ENCODE data around the gene MLLT10.
"Not testable (repeated sequence)": the region's sequence is repeated elsewhere in the genome, so short reads cannot be mapped to it uniquely, and the experiment has no call there.

MLLT10 gene

DNA sequence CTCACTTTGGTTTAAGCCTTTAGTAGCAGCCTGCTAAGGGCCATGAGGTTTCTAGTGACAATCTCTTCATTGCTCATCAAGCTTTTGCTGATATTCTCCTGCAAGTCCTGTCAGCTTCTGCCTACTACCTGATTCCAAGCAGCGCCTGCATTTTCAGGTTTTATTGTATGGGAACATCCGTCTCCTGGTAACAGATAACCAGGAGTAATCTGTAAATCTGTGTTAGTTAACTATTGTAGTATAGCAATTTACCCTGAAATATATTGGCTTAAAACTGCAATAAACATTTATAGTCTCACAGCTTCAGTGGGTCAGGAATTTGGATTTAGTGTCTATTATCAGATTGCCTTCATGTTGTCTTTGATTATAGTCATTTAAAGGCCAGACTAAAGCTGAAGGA, 94.0 kb downstream of the MLLT10 start:
- peaks cover 5 to 23% of the 10 kb centered on the region in 2 donors for H3K36me3 ChIP-seq (ENCODE audit: control insufficient read depth in 1 of 2, insufficient read depth in 2 of 2, low read length in 2 of 2)
- no peaks in the 10 kb centered on the region for H3K4me1 ChIP-seq (ENCODE audit: control insufficient read depth in 1 of 2, insufficient read depth in 2 of 2, low read length in 2 of 2)
- H3K9ac ChIP-seq (ENCODE audit: low read depth in 1 of 2, low read length in 2 of 2) = no peak overlapping the region
- no peaks in the 10 kb centered on the region for H3K27me3 ChIP-seq (ENCODE audit: control insufficient read depth in 1 of 2, insufficient read depth in 2 of 2, low read length in 2 of 2)
- no peak overlapping the region for H3K4me3 ChIP-seq (ENCODE audit: low read depth in 1 of 2, low read length in 2 of 2)
- no peak overlapping the region for H3K27ac ChIP-seq (ENCODE audit: low read depth, low read length)
- H3K9me3 ChIP-seq (ENCODE audit: control insufficient read depth in 1 of 2, low read length in 2 of 2) = no peaks in the 10 kb centered on the region

DNA sequence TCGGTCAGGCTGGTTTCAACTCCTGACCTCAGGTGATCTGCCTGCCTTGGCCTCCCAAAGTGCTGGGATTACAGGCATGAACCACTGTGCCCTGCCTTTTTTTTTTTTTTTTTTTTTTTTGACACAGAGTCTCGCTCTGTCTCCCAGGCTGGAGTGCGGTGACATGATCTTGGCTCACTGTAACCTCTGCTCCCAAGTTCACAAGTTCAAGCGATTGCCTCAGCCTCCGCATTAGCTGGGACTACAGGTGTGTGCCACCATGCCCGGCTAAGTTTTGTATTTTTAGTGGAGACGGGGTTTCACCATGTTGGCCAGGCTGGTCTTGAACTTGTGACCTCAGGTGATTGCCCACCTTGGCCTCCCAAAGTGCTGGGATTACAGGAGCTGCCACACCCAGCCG, 94.6 kb downstream of the MLLT10 start:
- H3K27me3 ChIP-seq (ENCODE audit: control insufficient read depth in 1 of 2, insufficient read depth in 2 of 2, low read length in 2 of 2); H3K4me3 ChIP-seq (ENCODE audit: low read depth in 1 of 2, low read length in 2 of 2); H3K9ac ChIP-seq (ENCODE audit: low read depth in 1 of 2, low read length in 2 of 2); H3K4me1 ChIP-seq (ENCODE audit: control insufficient read depth in 1 of 2, insufficient read depth in 2 of 2, low read length in 2 of 2); H3K27ac ChIP-seq (ENCODE audit: low read depth, low read length); H3K9me3 ChIP-seq (ENCODE audit: control insufficient read depth in 1 of 2, low read length in 2 of 2): not testable (repeated sequence)
- H3K36me3 ChIP-seq (ENCODE audit: control insufficient read depth in 1 of 2, insufficient read depth in 2 of 2, low read length in 2 of 2) = peaks cover 5 to 23% of the 10 kb centered on the region in 2 donors

DNA sequence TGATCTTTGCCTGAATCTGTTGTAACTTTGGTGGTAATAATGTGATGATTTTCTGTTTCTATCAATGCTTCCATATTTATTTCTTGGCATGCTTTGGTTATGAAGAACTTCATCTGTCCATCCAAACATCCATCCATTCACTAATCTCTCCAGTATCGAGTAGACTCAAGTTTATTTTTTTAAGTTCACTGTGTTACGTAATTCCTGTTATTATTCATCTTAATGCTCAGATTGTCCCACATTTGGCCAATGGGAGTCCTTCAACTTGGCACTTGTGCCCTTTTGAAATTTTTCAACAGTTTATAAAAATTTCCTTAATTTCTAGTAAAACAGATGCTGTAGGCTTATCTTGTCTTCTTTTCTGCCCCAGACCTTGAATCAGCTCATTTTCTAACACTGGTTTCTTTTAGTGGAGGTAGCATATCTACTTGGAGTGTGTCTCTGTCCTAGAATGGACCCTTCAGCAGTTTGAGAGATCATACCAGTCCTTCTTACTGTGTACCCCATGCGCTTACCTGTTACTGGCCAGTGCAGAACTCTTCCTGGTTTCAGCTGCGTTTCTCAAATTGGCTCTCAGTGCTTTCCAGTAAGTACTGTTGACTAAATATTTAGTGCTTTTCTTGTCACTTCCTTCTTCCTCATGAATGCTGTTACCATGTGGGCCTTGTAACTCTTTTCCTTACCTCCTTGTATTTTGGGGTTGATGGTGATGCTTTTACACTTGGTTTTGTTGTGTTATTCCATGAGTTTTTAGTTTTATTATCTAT, 100.8 kb downstream of the MLLT10 start:
- Histone ChIP-seq H3K36me3 (ENCODE audit: control insufficient read depth in 1 of 2, insufficient read depth in 2 of 2, low read length in 2 of 2) (peaks cover 11 to 12% of the 10 kb centered on the region in 2 donors), H3K4me3 (ENCODE audit: low read depth in 1 of 2, low read length in 2 of 2) (no peak overlapping the region), H3K27me3 (ENCODE audit: control insufficient read depth in 1 of 2, insufficient read depth in 2 of 2, low read length in 2 of 2) (no peaks in the 10 kb centered on the region), H3K9ac (ENCODE audit: low read depth in 1 of 2, low read length in 2 of 2) (no peak overlapping the region), H3K4me1 (ENCODE audit: control insufficient read depth in 1 of 2, insufficient read depth in 2 of 2, low read length in 2 of 2) (no peaks in the 10 kb centered on the region), H3K9me3 (ENCODE audit: control insufficient read depth in 1 of 2, low read length in 2 of 2) (no peaks in the 10 kb centered on the region), H3K27ac (ENCODE audit: low read depth, low read length) (no peak overlapping the region)

GRCh38 chr10:21637795-21638194, 103.8 kb downstream of the MLLT10 start:
- H3K4me3 ChIP-seq (ENCODE audit: low read depth in 1 of 2, low read length in 2 of 2) = no peak overlapping the region
- no peaks in the 10 kb centered on the region for H3K27me3 ChIP-seq (ENCODE audit: control insufficient read depth in 1 of 2, insufficient read depth in 2 of 2, low read length in 2 of 2)
- no peak overlapping the region for H3K9ac ChIP-seq (ENCODE audit: low read depth in 1 of 2, low read length in 2 of 2)
- no peaks in the 10 kb centered on the region for H3K9me3 ChIP-seq (ENCODE audit: control insufficient read depth in 1 of 2, low read length in 2 of 2)
- no peaks in the 10 kb centered on the region for H3K4me1 ChIP-seq (ENCODE audit: control insufficient read depth in 1 of 2, insufficient read depth in 2 of 2, low read length in 2 of 2)
- peaks cover 6 to 9% of the 10 kb centered on the region in 2 donors for H3K36me3 ChIP-seq (ENCODE audit: control insufficient read depth in 1 of 2, insufficient read depth in 2 of 2, low read length in 2 of 2)
- H3K27ac ChIP-seq (ENCODE audit: low read depth, low read length) = no peak overlapping the region

- Histone ChIP-seq H3K27me3 (ENCODE audit: control insufficient read depth in 1 of 2, insufficient read depth in 2 of 2, low read length in 2 of 2) (no peaks in the 10 kb centered on the region), H3K27ac (ENCODE audit: low read depth, low read length) (no peak overlapping the region), H3K9ac (ENCODE audit: low read depth in 1 of 2, low read length in 2 of 2) (no peak overlapping the region), H3K9me3 (ENCODE audit: control insufficient read depth in 1 of 2, low read length in 2 of 2) (no peaks in the 10 kb centered on the region), H3K36me3 (ENCODE audit: control insufficient read depth in 1 of 2, insufficient read depth in 2 of 2, low read length in 2 of 2) (peaks cover 6 to 9% of the 10 kb centered on the region in 2 donors), H3K4me1 (ENCODE audit: control insufficient read depth in 1 of 2, insufficient read depth in 2 of 2, low read length in 2 of 2) (no peaks in the 10 kb centered on the region), H3K4me3 (ENCODE audit: low read depth in 1 of 2, low read length in 2 of 2) (no peak overlapping the region)
Observed at GRCh38 chr10:21638681-21639080, 104.6 kb downstream of the MLLT10 start.

GRCh38 chr10:21648040-21648439, 114.0 kb downstream of the MLLT10 start:
- no peaks in the 10 kb centered on the region for H3K9me3 ChIP-seq (ENCODE audit: control insufficient read depth in 1 of 2, low read length in 2 of 2)
- H3K4me1 ChIP-seq (ENCODE audit: control insufficient read depth in 1 of 2, insufficient read depth in 2 of 2, low read length in 2 of 2) = no peaks in the 10 kb centered on the region
- H3K27ac ChIP-seq (ENCODE audit: low read depth, low read length) = no peak overlapping the region
- no peaks in the 10 kb centered on the region for H3K27me3 ChIP-seq (ENCODE audit: control insufficient read depth in 1 of 2, insufficient read depth in 2 of 2, low read length in 2 of 2)
- H3K4me3 ChIP-seq (ENCODE audit: low read depth in 1 of 2, low read length in 2 of 2) = no peak overlapping the region
- no peak overlapping the region for H3K9ac ChIP-seq (ENCODE audit: low read depth in 1 of 2, low read length in 2 of 2)
- peaks cover 0 to 11% of the 10 kb centered on the region in 2 donors for H3K36me3 ChIP-seq (ENCODE audit: control insufficient read depth in 1 of 2, insufficient read depth in 2 of 2, low read length in 2 of 2)

- H3K9me3 ChIP-seq (ENCODE audit: control insufficient read depth in 1 of 2, low read length in 2 of 2) = no peaks in the 10 kb centered on the region
- peaks cover 0 to 15% of the 10 kb centered on the region in 2 donors for H3K36me3 ChIP-seq (ENCODE audit: control insufficient read depth in 1 of 2, insufficient read depth in 2 of 2, low read length in 2 of 2)
- H3K4me1 ChIP-seq (ENCODE audit: control insufficient read depth in 1 of 2, insufficient read depth in 2 of 2, low read length in 2 of 2) = no peaks in the 10 kb centered on the region
- no peak overlapping the region for H3K9ac ChIP-seq (ENCODE audit: low read depth in 1 of 2, low read length in 2 of 2)
- no peak overlapping the region for H3K4me3 ChIP-seq (ENCODE audit: low read depth in 1 of 2, low read length in 2 of 2)
- no peaks in the 10 kb centered on the region for H3K27me3 ChIP-seq (ENCODE audit: control insufficient read depth in 1 of 2, insufficient read depth in 2 of 2, low read length in 2 of 2)
- no peak overlapping the region for H3K27ac ChIP-seq (ENCODE audit: low read depth, low read length)
Observed at GRCh38 chr10:21649454-21649872, 115.4 kb downstream of the MLLT10 start.

GRCh38 chr10:21650353-21650752, 116.3 kb downstream of the MLLT10 start:
- no peak overlapping the region for H3K9ac ChIP-seq (ENCODE audit: low read depth in 1 of 2, low read length in 2 of 2)

GRCh38 chr10:21655236-21655635, 121.2 kb downstream of the MLLT10 start:
- no peaks in the 10 kb centered on the region for H3K4me1 ChIP-seq (ENCODE audit: control insufficient read depth in 1 of 2, insufficient read depth in 2 of 2, low read length in 2 of 2)
- peaks cover 0 to 15% of the 10 kb centered on the region in 2 donors for H3K36me3 ChIP-seq (ENCODE audit: control insufficient read depth in 1 of 2, insufficient read depth in 2 of 2, low read length in 2 of 2)
- no peak overlapping the region for H3K27ac ChIP-seq (ENCODE audit: low read depth, low read length)
- H3K9ac ChIP-seq (ENCODE audit: low read depth in 1 of 2, low read length in 2 of 2) = no peak overlapping the region
- no peaks in the 10 kb centered on the region for H3K9me3 ChIP-seq (ENCODE audit: control insufficient read depth in 1 of 2, low read length in 2 of 2)
- H3K27me3 ChIP-seq (ENCODE audit: control insufficient read depth in 1 of 2, insufficient read depth in 2 of 2, low read length in 2 of 2) = no peaks in the 10 kb centered on the region
- no peak overlapping the region for H3K4me3 ChIP-seq (ENCODE audit: low read depth in 1 of 2, low read length in 2 of 2)

More at GRCh38 chr10:21650353-21650752, 116.3 kb downstream of the MLLT10 start:
- H3K36me3 ChIP-seq (ENCODE audit: control insufficient read depth in 1 of 2, insufficient read depth in 2 of 2, low read length in 2 of 2) = peaks cover 0 to 15% of the 10 kb centered on the region in 2 donors
- no peaks in the 10 kb centered on the region for H3K9me3 ChIP-seq (ENCODE audit: control insufficient read depth in 1 of 2, low read length in 2 of 2)
- H3K27me3 ChIP-seq (ENCODE audit: control insufficient read depth in 1 of 2, insufficient read depth in 2 of 2, low read length in 2 of 2) = no peaks in the 10 kb centered on the region
- no peaks in the 10 kb centered on the region for H3K4me1 ChIP-seq (ENCODE audit: control insufficient read depth in 1 of 2, insufficient read depth in 2 of 2, low read length in 2 of 2)
- H3K4me3 ChIP-seq (ENCODE audit: low read depth in 1 of 2, low read length in 2 of 2) = no peak overlapping the region
- H3K27ac ChIP-seq (ENCODE audit: low read depth, low read length) = no peak overlapping the region

- no peak overlapping the region for H3K27ac ChIP-seq (ENCODE audit: low read depth, low read length)
- H3K4me1 ChIP-seq (ENCODE audit: control insufficient read depth in 1 of 2, insufficient read depth in 2 of 2, low read length in 2 of 2) = no peaks in the 10 kb centered on the region
Observed at GRCh38 chr10:21655687-21656086, 121.7 kb downstream of the MLLT10 start.

More at GRCh38 chr10:21655687-21656086, 121.7 kb downstream of the MLLT10 start:
- peaks cover 0 to 15% of the 10 kb centered on the region in 2 donors for H3K36me3 ChIP-seq (ENCODE audit: control insufficient read depth in 1 of 2, insufficient read depth in 2 of 2, low read length in 2 of 2)
- H3K9ac ChIP-seq (ENCODE audit: low read depth in 1 of 2, low read length in 2 of 2) = no peak overlapping the region
- no peaks in the 10 kb centered on the region for H3K27me3 ChIP-seq (ENCODE audit: control insufficient read depth in 1 of 2, insufficient read depth in 2 of 2, low read length in 2 of 2)
- no peak overlapping the region for H3K4me3 ChIP-seq (ENCODE audit: low read depth in 1 of 2, low read length in 2 of 2)
- H3K9me3 ChIP-seq (ENCODE audit: control insufficient read depth in 1 of 2, low read length in 2 of 2) = no peaks in the 10 kb centered on the region
